A549 treated with CpdA at 1 μM for 4 hours (cell line): ENCODE data around the gene CASP1. TPM values are rescaled to one million over a fixed set of nuclear protein-coding genes. Genes with fewer than 3 reads are reported as not detected.

Source experiments
- total RNA-seq: library from RNA; stranded (reverse); fragments of 200-300 nt; extraction: Qiagen RNA extraction; gene quantifications from 5 replicates; pipeline ENCODE4 v1.2.3, GENCODE V29; 2022; ENCODE audit warnings: low read depth

CASP1 gene
- total RNA-seq: 0.16 to 0.46 TPM in 2 of 5 replicates, not detected in the others

DNA sequence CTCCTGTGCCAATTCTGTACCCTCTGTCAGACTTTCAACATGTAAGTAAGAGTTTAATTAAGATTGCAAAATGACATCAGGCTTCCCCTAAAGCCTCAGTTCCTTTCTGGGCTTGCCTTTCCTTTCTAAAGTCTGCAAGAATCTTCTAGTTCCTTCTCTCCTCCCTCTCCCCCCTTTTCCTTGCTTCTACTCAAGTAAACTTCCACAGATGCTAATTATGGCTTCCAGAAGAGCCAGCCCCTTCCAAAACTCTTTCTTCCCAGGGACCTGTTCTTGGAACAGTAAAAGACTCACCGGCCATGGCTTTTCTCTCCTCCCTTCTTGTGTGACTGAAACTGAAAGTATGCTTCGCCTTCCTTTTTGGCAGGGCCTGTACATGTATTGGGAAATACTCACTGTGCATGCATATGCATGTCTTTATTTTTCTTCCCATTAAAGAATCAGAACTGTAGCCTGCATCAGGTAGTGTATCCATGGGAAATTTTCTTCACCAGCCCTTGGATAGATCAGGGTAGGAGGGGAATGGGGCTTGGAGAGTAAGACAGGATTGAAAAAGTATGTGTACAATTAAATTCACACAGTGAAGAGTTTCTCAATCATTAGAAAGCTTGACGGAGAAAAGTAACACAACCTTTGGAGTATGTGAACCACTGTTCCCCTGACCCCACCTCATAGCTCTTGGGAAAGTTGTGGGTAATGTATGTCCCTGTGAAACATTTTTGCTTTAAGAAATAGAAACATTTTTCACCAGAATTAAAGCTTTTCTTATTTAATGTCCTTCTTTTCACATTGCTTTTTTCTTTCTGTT, at the start of gene CASP1:
CASP1 (minus strand) TSS at position 332 of the 808 bp plus-strand sequence; CDS start at position 301, 31 bp downstream.

DNA sequence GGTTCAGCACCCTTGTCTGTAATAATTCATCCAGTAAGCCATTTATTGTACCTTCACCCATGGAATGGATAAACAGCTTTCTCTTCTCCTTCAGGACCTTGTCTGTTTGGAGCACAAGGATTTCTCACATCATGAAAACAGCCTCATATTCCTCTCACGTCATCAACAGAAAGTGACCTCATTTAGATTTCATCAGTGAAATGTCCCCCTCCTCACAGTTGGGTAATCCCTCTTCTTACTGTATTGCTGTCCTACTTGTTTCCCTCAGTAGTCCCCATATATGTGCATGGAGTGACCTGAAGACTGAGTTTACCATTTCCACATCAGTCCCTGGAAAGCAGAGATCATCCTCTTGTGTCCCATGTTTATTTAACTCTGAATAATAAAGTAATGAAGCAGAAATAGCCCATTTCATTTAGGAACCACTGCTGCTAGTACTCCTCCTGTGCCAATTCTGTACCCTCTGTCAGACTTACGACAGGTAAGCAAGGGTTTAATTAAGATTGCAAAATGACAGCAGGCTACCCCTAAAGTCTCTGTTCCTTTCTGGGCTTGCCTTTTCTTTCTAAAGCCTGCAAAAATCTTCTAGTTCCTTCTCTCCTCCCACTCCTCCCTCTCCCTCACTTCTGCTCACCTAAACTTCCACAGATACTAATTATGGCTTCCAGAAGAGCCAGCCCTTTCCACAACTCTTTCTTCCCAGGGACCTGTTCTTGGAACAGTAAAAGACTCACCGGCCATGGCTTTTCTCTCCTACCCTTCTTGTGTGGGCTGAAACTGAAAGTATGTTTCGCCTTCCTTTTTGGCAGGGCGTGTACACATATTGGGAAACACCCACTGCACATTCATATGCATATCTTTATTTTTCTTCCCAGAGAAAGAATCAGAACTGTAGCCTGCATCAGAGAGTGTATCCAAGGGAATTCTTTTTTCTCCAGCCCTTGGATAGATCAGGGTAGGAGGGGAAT, 9.9 kb upstream of the CASP1 start, which contains the start of gene CARD16:
CARD16 (minus strand) TSS at position 779 of the 968 bp plus-strand sequence; CDS start at position 741, 38 bp downstream.

DNA sequence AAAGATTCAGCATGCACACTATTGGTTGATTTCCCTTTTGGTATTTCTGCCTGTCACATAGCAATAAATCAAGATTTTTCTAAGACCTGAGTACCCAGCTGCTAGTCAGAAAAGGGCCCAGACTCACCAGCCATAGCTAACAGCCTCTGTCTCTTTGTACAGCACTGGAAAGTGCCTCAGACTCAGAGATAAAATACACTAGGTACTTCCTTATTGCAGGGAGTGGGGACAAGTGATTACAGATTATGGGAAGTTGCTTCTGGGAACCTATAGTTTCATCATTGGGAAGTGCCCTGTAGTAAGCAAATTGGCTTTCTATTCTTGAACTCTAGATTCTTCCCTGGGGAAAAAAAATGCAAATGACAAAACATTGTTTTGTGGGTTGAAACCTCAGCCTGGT, 11.9 kb downstream of the CASP1 start, which contains the start of gene CASP5:
CASP5 (minus strand) TSS at position 166 of the 400 bp plus-strand sequence; CDS start at position 134, 32 bp downstream.

Other genes starting within 250 kb of the CASP1 start
- not detected in 5 replicates for gene CASP12, start 136.7 kb downstream of the CASP1 start, total RNA-seq
- 5.0 to 9.0 TPM (median 6.1 TPM) in 5 replicates for gene CASP4, start 66.6 kb downstream of the CASP1 start, total RNA-seq
- gene CASP5, start 12.0 kb downstream of the CASP1 start, total RNA-seq: not detected in 5 replicates
- gene CARD16, start 10.2 kb upstream of the CASP1 start, total RNA-seq: 0.18 TPM in 1 of 5 replicates, not detected in the others
- not detected in 5 replicates for gene CARD18, start 104.6 kb upstream of the CASP1 start, total RNA-seq